ENCODE measurements around the gene TENM4. TPM values are rescaled to one million over a fixed set of nuclear protein-coding genes. Genes with fewer than 3 reads are reported as not detected.

The TENM4 gene
- total and polyA plus RNA-seq, 10 of the 15 experiments (the other 5 are each of a cell fraction or from before 2014, with no cell fraction given): 0.03 to 0.12 (median 0.06) TPM; not detected in 7

DNA sequence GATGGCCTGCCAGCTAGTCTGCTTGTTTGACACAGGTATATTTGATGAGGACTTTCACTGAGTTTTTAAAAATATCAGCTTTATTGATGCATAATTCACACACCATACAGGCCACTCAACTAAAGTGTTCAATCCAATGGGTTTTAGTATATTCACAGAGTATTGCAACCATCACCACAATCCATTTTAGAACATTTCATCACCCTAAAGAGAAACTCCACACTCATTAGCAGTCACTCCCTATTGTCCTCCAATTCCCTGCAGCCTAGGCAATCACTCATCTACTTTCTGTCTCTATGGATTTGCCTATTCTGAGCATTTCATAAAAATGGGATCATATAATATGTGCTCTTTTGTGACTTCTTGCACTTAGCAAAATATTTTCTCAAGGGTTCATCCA lies 468.2 kb downstream of the TENM4 start (continued):
- TF ChIP-seq, protein P1, sequence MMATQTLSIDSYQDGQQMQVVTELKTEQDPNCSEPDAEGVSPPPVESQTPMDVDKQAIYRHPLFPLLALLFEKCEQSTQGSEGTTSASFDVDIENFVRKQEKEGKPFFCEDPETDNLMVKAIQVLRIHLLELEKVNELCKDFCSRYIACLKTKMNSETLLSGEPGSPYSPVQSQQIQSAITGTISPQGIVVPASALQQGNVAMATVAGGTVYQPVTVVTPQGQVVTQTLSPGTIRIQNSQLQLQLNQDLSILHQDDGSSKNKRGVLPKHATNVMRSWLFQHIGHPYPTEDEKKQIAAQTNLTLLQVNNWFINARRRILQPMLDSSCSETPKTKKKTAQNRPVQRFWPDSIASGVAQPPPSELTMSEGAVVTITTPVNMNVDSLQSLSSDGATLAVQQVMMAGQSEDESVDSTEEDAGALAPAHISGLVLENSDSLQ (IDR thresholded peaks at IDR 0.05): no peak
- TF ChIP-seq MEF2B (IDR thresholded peaks at IDR 0.05; ENCODE audit: partially characterized antibody, poor library complexity, severe bottlenecking) (no peak), SUPT20H (IDR thresholded peaks at IDR 0.05; ENCODE audit: borderline replicate concordance, control insufficient read depth, low read depth, low read length) (no peak)

DNA sequence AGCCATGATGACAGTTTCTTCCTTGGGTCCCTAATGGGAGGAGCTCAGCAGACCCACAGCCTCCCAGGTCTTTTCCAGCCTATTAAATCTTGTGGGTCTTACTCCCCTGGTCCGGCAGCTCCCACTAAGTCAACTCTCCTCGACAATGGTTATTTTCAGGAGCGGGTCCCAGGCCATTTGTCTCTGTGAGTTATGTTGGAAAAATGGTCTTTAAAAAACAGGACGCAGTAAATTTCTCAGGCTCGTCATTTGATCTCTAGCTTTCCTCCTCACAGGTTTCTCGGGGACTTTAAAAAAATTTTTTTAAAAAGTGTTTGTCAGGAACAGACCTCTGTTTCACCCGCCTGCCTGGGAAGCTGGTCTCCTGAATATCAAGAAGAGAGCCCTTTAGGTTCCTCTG lies 468.7 kb downstream of the TENM4 start:
- Histone ChIP-seq H3K9ac (ENCODE audit: control insufficient read depth, insufficient read depth, low read length) (no peak overlapping the region), H3K27ac (ENCODE audit: control insufficient read depth, insufficient read depth) (no peak overlapping the region), H3K27me3 (replicated peaks in 1 of 2; ENCODE audit: control insufficient read depth in 2 of 2, insufficient read depth in 2 of 2, low read length in 1 of 2) (no peaks in the 10 kb centered on the region; a peak in 1 of 4 replicates), H3K4me1 (ENCODE audit: control insufficient read depth, insufficient read depth, low read length) (no peaks in the 10 kb centered on the region), H4K20me1 (ENCODE audit: control insufficient read depth, insufficient read depth) (no peaks in the 10 kb centered on the region), H3K4me3 (no peak overlapping the region), H3K79me2 (ENCODE audit: control insufficient read depth, insufficient read depth, low read length) (no peaks in the 10 kb centered on the region), H2AFZ (ENCODE audit: control insufficient read depth, low read depth, low read length) (no peak overlapping the region), H3K36me3 (ENCODE audit: control insufficient read depth in 2 of 2, insufficient read depth in 2 of 2, low read length in 1 of 2) (no peaks in the 10 kb centered on the region), H3K4me2 (ENCODE audit: control insufficient read depth, insufficient read depth) (no peak overlapping the region), H3K9me3 (replicated peaks; ENCODE audit: control insufficient read depth, insufficient read depth, low read length) (no peaks in the 10 kb centered on the region)
- in situ Hi-C loops (cut with MboI) (no loop called here), intact Hi-C loops (cut with micrococcal nuclease; ENCODE audit: unreplicated experiment) (no loop called here)
- WGBS (ENCODE audit: insufficient coverage, insufficient replicate concordance, low lambda C conversion rate, missing lambda C conversion rate): 33% methylated on average over 7 of the region's 7 CpGs
- no TSS peak for BruUV-seq (replicated peaks)
- FAIRE-seq (no peak), ATAC-seq (no peak), DNase-seq (ENCODE audit: low read depth, low spot score) (no peak)
- ChIA-PET RAD21 (ENCODE audit: unreplicated experiment) (no interaction called here), CTCF (no interaction called here), SMC1A (ENCODE audit: uncharacterized antibody, unreplicated experiment) (no interaction called here), POLR2A (no interaction called here)
- no peak for TF ChIP-seq NBN (IDR thresholded peaks at IDR 0.05)
- TF ChIP-seq, protein P2, sequence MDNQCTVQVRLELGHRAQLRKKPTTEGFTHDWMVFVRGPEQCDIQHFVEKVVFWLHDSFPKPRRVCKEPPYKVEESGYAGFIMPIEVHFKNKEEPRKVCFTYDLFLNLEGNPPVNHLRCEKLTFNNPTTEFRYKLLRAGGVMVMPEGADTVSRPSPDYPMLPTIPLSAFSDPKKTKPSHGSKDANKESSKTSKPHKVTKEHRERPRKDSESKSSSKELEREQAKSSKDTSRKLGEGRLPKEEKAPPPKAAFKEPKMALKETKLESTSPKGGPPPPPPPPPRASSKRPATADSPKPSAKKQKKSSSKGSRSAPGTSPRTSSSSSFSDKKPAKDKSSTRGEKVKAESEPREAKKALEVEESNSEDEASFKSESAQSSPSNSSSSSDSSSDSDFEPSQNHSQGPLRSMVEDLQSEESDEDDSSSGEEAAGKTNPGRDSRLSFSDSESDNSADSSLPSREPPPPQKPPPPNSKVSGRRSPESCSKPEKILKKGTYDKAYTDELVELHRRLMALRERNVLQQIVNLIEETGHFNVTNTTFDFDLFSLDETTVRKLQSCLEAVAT (IDR thresholded peaks at IDR 0.05): no peak
- TF ChIP-seq, protein P3, sequence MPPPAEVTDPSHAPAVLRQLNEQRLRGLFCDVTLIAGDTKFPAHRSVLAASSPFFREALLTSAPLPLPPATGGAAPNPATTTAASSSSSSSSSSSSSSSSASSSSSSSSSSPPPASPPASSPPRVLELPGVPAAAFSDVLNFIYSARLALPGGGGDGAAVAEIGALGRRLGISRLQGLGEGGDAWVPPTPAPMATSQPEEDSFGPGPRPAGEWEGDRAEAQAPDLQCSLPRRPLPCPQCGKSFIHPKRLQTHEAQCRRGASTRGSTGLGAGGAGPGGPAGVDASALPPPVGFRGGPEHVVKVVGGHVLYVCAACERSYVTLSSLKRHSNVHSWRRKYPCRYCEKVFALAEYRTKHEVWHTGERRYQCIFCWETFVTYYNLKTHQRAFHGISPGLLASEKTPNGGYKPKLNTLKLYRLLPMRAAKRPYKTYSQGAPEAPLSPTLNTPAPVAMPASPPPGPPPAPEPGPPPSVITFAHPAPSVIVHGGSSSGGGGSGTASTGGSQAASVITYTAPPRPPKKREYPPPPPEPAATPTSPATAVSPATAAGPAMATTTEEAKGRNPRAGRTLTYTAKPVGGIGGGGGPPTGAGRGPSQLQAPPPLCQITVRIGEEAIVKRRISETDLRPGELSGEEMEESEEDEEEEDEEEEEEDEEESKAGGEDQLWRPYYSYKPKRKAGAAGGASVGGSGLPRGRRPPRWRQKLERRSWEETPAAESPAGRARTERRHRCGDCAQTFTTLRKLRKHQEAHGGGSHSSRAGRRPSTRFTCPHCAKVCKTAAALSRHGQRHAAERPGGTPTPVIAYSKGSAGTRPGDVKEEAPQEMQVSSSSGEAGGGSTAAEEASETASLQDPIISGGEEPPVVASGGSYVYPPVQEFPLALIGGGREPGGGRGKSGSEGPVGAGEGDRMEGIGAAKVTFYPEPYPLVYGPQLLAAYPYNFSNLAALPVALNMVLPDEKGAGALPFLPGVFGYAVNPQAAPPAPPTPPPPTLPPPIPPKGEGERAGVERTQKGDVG (CRISPR knock-in tag; IDR thresholded peaks at IDR 0.05): no peak
- no peak for TF ChIP-seq ZZZ3 (IDR thresholded peaks at IDR 0.05; ENCODE audit: control insufficient read depth, insufficient read length, low read depth)
- TF ChIP-seq, protein P4, sequence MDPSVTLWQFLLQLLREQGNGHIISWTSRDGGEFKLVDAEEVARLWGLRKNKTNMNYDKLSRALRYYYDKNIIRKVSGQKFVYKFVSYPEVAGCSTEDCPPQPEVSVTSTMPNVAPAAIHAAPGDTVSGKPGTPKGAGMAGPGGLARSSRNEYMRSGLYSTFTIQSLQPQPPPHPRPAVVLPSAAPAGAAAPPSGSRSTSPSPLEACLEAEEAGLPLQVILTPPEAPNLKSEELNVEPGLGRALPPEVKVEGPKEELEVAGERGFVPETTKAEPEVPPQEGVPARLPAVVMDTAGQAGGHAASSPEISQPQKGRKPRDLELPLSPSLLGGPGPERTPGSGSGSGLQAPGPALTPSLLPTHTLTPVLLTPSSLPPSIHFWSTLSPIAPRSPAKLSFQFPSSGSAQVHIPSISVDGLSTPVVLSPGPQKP (IDR thresholded peaks at IDR 0.05; ENCODE audit: low read depth, low read length): no peak
- TF ChIP-seq POLR2AphosphoS2 (IDR thresholded peaks at IDR 0.05; ENCODE audit: low read depth, low read length): no peak
- TF ChIP-seq, protein P5, sequence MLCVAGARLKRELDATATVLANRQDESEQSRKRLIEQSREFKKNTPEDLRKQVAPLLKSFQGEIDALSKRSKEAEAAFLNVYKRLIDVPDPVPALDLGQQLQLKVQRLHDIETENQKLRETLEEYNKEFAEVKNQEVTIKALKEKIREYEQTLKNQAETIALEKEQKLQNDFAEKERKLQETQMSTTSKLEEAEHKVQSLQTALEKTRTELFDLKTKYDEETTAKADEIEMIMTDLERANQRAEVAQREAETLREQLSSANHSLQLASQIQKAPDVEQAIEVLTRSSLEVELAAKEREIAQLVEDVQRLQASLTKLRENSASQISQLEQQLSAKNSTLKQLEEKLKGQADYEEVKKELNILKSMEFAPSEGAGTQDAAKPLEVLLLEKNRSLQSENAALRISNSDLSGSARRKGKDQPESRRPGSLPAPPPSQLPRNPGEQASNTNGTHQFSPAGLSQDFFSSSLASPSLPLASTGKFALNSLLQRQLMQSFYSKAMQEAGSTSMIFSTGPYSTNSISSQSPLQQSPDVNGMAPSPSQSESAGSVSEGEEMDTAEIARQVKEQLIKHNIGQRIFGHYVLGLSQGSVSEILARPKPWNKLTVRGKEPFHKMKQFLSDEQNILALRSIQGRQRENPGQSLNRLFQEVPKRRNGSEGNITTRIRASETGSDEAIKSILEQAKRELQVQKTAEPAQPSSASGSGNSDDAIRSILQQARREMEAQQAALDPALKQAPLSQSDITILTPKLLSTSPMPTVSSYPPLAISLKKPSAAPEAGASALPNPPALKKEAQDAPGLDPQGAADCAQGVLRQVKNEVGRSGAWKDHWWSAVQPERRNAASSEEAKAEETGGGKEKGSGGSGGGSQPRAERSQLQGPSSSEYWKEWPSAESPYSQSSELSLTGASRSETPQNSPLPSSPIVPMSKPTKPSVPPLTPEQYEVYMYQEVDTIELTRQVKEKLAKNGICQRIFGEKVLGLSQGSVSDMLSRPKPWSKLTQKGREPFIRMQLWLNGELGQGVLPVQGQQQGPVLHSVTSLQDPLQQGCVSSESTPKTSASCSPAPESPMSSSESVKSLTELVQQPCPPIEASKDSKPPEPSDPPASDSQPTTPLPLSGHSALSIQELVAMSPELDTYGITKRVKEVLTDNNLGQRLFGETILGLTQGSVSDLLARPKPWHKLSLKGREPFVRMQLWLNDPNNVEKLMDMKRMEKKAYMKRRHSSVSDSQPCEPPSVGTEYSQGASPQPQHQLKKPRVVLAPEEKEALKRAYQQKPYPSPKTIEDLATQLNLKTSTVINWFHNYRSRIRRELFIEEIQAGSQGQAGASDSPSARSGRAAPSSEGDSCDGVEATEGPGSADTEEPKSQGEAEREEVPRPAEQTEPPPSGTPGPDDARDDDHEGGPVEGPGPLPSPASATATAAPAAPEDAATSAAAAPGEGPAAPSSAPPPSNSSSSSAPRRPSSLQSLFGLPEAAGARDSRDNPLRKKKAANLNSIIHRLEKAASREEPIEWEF (IDR thresholded peaks at IDR 0.05; ENCODE audit: insufficient replicate concordance, low read depth, low read length): no peak
